GM23248 (cell line): Measurements from ENCODE around the gene GAB3.
"Not testable (repeated sequence)": the region's sequence is repeated elsewhere in the genome, so short reads cannot be mapped to it uniquely, and the experiment has no call there.

ENCODE experiments used
- EZH2 ChIP-seq: fragments of 200-600 bp; sonication (generic); IDR thresholded peaks from 2 replicates; pipeline ENCODE4 v1.6.1; 2018; ENCODE audit warnings: antibody characterized with exemption, mild to moderate bottlenecking; ENCODE audit not compliant: insufficient read depth, poor library complexity, severe bottlenecking
- EZH2phosphoT487 ChIP-seq: fragments of 200-600 bp; sonication (generic); IDR thresholded peaks from 2 replicates; pipeline ENCODE4 v1.6.1; 2018; ENCODE audit warnings: antibody characterized with exemption, moderate library complexity, mild to moderate bottlenecking, low read depth; ENCODE audit not compliant: insufficient read depth

GRCh38 chrX:154645745-154646378 lies 105.0 kb downstream of the GAB3 start:
- not testable (repeated sequence) for TF ChIP-seq EZH2, EZH2phosphoT487
